GM21423 (cell line): ENCODE data around the gene PDE9A.

Experiments used
- ATAC-seq: cut with Tn5 transposase; IDR thresholded peaks from one replicate; pipeline ENCODE4 v1.9.1; 2021; ENCODE audit warnings: mild to moderate bottlenecking, moderate library complexity; ENCODE audit not compliant: unreplicated experiment

PDE9A gene

DNA sequence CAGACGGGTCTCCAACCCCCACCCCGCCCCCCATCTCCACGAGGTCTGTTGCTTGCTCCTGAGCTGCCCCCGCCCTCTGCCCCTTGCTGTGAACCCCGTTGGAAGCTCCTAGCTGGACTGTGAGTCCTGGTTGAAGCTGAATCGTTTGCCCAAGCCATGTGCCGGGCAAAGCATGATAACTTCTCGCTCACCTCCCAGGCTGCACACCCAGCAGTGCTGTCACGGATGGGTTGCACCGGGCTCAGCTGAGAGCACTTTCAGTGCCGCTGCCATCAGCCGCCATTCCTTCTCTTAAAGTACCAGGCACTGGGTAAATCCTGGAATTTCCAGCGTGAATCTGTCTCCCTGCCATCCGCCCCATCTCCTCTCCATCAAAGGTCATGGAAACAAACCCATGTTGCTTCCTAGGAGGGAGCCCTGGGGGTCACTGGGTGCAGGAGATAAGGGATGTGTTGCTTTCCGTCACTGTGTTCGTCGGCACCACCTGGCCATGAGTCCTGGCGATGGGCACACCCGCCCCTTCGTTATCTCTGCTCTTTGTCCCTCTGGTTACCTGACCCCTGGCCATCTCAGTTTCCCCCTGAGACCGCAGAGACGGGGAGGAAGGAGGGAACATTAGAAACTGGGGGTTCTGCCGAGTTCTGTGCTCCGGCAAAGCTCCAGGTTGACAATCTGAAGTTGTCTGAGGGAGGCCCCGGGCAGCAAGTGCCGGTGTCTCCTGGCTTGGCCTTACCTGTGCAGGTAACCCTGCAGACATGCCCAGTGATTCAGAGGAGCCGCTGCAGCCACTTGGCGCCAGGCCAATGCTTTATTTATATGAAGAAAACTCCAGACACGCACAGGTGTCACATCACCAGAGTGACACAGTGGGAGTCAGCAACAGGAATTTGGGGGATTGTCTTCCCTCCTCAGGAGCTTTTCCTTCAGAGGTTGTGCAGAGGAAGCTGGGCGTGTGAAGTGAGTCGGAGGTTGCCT is 2.7 kb downstream of the PDE9A start:
- ATAC-seq, result no peak

DNA sequence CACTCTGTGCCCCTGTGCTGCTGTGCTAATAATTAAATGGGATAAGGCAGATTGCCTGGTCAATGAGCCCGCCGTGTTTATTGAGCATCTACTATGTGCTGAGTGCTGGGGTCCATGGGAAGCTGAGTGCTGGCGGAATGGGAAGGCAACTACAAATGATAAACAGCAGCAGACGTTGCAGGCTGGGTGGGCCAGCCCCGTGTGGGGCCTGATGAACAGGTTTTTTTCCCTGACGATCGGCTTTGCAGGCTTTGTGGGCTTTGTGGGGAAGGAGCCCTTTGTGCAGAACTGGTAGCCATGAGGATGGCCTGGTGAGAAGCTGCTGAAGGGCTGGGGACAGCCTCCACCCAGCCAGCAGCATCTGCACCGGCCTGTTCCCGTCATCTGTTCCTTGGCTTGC is 3.5 kb downstream of the PDE9A start:
- no peak for ATAC-seq

DNA sequence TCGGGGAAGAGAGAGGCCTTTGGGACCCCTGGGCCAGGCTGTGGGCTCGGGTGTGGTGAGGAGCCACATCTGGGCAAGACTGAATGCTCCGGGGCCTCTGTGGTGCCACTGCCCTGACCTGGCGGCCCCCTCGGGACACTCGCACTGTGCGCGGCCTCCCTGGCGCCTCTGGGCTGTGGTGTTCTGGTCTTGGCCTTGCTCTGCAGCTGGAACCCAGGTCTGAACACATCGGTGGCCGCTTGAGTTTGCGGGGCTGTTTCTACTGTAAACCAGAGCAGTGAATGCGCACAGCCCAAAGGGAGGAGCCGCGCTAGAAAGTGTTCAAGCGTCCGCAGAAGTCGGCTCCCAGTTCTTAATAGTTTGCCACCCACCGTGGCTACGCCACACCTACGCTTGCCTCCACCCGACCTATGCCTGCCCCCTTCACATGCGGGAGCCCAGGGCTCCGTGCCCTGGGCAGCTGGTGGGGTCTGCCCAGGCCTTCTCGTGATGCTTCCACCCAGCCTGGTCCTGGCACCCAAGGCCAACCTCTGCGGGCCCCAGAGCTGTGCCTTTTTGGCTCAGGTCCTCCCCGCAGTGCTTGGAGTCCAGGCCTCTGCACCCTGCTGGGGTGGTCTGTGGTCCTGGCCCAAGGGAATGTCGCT is 4.4 kb downstream of the PDE9A start:
- no peak for ATAC-seq

DNA sequence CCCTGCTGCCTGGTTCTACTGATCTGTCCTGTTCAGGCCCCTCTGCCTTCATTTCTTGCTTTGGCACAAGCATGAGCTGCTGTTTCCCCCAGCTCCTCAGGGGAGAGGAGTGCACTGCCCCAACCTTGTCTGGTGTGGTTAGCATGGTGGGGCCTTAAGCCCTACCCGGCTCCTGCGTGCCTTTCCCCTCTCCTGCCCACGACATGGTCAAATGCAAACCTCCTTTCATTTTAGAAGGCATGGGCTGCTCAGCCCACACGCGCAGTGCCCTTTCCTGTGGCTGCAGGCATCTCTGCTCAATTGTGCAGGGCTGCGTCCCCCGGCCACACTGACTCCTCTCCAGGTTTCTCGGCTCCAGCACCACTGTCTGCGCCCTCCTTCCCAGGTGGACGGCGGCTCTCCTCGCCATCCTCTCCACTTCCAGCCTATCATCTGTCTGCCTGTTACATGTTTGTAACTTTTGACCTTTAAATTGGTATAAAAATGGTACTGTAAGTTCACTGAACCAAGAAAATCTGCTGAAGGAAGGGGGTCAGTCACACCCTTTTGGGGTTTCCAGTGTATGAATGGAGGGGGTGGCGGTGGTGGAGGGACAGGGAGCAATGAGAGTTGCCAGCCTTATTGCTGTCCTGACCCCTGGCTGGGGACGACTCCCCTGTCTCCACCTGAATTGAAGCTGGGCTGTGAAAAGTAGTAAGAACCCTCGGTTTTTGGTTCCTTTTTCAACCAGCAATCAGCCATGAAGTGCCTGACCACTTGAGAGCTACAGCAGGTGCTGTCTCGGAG is 5.1 kb downstream of the PDE9A start:
- ATAC-seq, result no peak

DNA sequence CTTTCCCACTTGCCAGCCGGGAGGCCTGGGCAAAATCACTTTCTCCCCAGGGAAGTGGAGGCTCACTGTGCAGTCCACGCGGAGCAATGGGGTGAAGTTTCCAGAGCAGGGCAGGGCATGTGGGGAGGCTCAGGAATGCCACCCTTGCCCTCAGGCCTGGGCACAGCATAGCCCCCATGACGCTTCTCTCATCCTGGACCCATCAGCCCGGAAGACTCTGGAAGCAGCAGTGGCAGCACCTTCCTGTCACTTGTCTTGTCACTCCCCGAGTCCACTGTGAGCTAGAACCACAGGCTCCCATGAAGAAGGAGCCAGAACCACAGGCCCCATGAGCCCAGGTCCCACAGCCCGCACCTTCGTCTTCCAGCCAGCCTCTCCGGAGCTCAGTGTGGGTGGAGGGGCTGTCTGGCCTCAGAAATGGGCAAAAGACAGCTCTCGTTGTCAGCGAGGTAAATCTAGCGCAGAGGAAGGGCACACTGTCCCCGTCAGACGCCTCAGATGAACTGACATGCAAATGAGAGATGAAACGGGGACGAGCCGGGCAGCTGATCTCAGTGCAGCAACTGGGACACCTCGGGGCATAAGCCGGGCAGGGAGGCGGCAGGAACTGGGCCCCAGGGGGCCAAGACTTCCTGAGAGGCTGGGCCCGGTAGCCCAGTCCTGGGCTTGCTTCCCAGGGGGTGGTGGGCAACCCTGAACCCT is 6.1 kb downstream of the PDE9A start:
- no peak for ATAC-seq

DNA sequence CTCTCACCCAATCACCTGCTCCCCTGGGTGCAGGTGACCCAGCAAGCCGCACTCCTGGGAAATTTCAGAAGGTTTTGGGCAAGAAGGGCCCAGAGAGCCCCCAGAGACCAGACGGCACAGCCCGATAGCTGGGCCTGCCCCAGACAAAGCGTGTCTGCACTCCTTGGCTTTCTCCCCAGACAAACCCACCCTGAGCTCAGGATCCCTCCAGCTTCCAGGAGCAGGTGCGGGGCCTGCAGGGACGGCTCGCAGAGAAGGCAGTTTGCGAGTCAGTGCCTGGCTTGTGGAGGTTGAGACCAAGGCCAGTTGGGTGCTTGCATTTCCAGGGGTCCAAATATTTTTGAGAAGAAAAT is 6.7 kb downstream of the PDE9A start:
- ATAC-seq, result no peak

DNA sequence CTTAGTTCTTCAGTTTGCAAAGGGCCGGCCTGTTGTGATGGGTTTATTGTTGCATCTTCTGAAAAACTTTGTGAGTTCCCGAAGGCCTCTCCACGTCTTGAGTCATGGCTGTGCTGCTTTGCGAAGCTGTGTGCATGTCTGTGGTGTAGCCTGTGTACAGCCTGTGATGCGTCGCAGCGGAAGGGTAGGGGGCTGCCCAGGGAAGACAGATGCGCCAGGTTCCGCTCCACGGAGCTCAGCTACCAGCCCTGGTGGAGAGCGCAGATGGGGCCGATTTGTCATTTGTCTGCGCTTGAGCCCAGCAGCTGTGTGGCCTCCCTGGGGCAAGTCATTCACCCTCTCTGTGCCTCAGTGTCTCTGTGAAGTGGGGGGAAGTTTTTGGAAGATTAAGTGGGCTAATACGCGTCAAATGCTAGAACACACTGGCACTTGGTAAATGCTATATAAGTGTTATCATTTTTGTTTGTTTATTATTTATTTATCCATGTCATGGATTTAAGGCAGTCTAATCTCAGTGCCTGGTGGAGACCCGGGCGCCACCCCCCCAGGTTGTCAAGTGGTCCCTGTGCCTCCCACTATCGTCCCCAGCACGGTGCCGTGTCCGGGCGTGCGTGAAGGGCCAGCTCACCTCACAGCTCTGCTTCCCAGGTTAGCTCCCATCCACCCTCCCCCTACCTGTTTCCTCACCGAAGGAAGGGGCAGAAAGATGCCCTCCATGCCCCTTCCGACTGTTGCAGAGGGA is 8.4 kb downstream of the PDE9A start:
- ATAC-seq, result no peak

DNA sequence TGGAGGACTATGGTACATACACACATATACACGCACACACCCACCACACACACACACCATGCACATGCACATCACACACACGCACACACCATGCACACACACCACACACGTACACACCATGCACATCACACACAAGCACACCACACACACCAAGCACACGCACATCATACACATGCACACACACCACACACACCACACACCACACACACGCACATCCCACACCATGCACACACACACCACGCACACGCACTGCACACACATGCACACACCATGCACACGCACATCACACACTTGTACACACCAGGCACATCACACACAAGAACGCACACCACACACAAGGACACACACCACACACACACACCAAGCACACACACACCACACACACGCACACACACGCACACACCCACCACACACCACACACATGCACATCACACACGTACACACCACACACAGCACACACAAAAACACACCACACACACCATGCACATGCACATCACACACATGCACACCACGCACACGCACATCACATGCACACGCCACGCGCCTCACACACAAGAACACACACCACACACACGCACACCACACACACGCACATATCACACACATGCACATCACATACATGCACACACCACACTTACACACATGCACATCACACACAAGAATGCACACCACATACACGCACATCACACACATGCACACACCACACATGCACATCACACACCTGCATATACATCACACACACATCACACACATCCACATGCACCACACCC is 9.2 kb downstream of the PDE9A start:
- ATAC-seq, result no peak

DNA sequence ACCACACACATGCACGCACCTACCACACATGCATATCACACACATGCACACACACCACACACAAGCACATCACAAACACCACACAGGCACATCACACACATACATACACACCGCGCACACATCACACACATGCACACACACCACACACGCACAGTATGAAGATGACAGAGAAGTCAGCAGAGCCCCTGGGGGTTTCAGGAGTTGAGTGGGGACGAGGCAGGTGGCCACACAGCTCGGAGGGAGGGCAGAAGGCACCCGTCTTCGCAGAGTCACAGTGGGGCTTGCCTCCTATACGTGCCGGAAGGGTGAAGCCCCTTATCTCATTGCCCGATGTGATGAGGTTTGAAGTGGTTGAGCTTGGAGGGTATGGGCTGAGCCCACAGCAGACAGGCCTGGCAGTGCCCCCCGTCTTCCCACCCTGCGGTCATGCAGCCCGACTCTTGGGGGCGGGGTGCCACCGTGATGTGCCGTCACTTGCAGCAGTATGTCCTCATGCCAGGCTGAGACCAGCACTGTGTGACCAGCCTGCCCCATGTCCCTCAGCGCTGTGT is 9.9 kb downstream of the PDE9A start:
- no peak for ATAC-seq

DNA sequence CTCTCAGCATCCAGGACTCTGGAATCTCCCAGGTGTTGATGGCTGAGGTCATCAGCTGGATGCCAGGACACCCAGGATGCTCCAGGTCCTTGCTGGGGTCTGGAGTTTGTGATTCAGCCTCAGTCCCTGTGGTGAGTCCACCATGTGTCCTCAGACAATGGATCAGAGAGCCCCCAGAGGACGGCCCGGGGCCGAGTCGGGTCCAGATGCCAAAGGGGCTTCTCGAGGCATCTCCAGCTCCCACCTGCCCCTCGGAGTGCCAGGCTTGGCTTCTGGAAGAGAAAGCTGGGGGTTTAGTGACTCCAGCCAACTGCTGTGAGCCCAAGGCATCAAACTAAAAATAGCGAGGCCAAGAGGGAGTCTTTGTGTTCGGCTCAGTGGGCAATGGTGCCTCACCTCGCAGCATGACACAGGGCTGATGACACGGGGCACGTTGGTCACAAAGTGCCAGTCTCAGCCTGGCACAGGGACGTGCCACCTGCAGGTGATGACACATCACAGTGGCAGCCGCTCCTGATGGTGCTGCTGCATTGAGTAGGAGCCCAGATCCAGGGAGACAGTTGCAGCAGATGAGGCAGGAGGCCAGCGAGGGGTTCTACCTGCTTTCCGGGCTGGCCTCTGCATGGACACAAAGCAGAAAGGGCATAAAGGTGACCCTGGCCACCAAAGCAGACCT is 10.6 kb downstream of the PDE9A start:
- no peak for ATAC-seq

DNA sequence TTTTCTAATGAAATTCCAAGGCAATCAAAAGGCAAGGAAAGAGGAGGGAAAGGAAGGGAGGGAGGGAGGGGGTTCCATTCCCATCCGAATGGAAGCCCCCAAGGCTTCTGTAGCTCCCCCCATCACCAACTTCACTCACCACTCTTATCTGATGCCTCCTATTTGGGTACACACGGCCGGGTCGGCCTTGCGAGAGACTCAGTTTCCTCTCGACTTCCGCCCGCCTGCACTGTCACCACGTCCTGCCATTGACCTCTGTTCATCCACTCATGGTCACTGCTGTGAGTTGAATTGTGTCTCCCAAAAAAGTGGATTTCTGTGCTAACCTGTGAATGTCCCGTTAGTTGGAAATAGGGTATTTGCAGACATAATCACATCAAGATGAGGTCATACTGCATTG is 11.2 kb downstream of the PDE9A start:
- ATAC-seq, result no peak

DNA sequence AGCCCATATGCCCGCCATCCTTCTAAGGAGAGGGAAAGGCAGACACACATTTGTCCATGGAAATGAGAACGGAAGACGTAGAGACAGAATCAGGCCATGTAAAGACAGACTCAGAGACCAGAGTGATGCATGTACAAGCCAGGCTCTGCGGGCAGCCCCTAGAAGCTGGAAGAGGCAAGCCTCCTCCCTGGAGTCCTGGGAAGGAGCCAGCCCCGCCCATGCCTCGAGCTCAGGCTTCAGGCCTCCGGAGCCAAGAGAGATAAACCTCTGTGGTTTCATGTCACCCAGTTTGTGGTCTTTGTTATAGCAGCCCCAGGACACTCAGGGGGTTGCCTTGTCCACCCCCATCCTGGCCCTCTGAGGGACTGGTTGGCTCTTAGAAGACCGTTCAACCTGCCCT is 11.6 kb downstream of the PDE9A start:
- ATAC-seq, result no peak

DNA sequence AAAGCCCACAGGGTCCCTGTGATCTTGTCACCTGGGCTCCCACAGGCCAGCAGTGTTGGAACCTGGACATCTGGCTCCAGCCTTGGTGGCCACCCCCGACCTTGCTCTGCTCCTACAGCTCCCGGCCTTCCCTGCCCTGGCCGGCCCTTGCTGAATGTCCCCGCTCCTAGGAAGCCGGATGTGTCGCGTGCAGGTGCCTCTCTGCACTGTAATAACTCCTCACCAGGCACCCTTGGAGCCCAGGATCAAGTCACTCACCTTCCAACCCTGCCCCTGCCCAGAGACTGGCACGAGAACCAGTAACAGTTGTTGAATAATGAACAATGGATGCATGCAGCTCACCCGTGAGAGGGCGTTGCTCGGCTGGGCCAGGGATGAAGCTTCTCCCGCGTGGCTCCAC is 12.1 kb downstream of the PDE9A start:
- ATAC-seq, result no peak

DNA sequence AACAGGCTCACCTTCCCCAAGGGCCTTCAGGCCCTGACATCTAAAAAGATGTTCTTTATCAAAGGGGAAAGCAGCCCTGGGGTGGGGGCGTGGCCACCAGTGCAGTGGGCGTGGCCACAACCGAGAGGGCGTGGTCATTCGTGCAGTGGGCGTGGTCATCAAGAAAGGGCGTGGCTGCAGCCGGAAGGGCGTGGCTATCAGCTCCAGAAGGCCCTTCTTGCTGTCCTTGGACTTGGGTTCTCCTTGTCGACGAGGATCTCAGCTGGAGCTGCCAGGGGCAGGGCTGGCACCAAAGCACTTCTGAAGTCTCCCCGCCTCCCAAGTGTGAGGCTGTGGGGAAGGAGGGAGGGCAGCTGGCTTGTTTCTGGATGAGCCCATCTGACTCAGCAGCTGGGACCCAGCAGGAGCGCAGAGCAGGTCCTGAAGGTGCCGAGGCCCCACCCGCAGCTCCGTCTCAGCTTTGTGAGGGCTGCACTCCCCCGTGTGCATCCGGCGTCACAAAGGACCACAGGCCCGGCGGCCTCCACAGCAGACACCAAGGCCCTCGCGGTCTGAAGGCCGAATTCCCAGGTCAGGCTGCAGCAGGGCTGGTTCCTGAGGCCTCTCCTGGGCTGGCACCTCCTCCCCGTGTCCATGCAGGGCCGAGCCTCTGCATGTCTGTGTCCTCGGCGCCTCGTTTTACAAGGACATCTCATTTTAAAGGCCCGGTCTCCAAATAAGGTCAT is 12.8 kb downstream of the PDE9A start:
- no peak for ATAC-seq

DNA sequence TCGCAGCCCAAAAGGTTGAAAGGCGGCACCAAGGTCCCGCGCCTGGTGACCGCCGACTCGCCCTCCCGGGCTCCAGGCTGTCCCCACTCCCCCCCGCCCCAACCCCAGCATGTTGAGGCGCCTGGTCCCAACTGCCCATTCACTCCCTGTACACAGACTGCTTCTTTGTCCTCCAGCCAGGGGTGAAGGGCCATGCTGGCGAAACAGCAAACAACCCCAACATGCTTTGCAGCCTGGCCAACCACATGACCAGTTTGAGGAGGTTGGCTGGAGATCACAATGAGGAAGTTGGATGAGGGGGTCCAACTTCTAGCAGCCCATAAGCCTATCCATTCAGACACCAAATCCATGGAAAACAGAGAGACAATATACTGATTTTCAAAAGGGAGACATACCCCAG is 13.5 kb downstream of the PDE9A start:
- ATAC-seq, result no peak

DNA sequence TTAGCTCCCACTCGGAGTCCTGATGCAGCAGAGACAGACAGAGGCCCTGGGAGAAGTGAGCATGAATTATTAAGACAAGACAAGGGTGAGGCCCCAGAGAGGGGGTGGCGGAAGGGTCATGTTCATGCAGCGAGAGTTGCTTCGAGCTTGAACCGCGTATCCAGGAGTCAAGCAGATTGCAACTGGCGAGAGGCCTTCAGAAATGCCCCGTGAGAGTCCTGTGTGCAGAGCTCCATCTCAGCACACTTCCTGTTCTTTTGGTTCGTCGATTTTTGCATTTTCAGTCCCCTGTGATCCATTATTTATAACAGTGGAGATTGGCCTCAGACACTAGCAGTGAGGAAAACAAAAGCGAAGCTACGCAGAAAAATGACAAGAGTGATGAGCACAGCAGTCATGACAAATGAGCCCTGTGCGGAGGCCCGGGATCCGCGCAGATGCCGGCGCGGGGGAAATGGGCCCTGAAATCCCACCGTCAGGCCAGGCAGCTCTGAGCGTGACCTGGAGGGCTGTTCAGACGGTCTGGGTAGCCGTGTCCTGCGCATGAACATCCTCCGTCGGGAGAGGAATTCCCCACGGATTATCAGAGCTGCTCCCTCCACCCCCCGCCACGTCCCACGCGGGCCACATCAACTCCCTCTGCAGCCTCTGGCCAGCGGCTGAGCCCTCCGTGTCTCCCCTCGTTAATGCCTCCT is 15.0 kb downstream of the PDE9A start:
- no peak for ATAC-seq

DNA sequence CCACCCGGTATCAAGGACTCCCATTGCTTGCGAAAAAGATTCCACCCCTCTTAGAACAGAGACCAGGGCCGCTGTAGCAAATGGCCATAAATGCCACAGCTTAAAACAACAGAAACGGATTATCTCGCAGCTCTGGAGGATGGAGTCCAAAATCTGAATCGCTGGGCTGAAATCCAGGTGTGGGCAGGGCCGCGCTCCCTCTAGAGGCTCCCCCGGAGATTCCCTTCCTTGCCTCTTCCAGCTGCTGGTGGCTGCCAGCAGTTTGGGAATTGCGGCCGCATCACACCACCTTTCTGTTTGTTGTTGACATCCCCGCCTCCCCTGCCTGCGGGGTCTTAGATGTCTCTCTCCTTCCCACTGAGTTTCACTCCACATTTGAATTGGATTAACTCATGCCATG is 15.6 kb downstream of the PDE9A start:
- ATAC-seq, result no peak
